HG03432 (cell line): Measurements from ENCODE around the gene NFAM1.

Experiments
- ATAC-seq: cut with Tn5 transposase; IDR thresholded peaks from one replicate; pipeline ENCODE4 v1.9.1; 2021; ENCODE audit warnings: mild to moderate bottlenecking, moderate library complexity; ENCODE audit not compliant: unreplicated experiment

The NFAM1 gene

DNA sequence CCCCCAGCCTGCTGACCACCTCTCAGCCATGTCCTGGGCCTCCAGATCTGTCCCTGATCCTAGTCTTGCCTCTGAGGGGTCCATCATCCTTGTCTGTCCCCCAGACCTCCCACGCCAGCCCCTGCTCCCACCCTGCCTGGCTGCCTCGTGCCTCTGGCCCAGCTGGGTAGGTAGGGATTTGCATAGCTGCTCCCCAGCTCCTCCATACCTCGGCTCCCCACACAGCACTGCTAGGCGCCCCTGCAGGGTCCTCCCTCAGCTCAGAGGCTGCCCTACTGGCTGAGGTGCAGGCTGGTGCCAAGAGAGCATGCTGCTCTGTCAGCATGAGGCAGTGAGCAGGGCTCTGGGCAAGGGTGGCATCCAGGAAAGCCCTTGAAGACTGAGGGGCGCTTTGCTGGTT is 47.7 kb downstream of the NFAM1 start:
- no peak for ATAC-seq

DNA sequence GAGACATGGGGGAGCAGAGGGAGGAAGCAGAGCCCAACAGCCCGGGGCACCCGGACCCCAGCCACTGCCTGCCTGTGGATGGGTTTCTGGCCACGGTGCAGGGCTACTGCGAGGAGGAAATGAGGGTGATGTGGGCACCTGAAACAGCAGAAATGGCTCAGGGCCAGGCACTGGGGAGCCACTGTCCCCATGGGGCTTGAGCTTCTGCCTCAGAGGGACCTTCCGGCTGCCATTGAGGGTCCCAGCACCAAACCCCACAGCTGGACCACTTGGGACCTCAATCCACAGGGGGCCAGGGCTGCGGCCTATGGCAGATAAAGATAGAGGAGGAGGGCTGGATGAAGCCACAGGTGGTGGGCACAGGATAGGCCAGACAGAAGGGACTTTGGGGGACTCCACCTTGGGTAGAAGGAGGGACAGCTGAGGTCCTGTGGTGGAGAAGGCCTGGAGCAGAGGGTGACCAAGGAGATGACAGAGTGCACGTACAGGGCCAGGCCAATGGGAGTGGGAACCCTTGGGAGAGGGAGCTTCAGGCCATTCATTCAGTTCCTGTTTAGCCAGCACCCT is 48.3 kb downstream of the NFAM1 start:
- no peak for ATAC-seq

DNA sequence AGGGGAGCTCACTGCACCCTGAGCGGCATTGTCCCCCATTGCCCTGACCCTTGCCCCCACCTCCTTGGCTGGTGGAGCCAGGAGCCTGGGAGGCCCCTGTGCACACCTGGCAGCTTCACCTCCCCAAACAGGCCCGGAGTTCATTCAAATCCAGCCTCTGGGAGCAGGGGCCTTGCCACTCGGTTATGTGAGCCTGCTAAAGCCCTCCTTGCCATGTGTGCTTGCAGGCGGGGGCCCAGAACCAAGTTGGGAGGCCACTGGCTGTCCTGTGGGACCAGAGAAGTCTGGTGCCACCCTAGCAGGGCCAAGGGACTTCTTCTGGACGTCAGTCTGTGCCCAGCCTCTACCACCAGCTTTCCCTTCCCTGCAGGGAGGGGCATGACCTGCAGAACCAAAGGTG is 48.9 kb downstream of the NFAM1 start:
- ATAC-seq = no peak

DNA sequence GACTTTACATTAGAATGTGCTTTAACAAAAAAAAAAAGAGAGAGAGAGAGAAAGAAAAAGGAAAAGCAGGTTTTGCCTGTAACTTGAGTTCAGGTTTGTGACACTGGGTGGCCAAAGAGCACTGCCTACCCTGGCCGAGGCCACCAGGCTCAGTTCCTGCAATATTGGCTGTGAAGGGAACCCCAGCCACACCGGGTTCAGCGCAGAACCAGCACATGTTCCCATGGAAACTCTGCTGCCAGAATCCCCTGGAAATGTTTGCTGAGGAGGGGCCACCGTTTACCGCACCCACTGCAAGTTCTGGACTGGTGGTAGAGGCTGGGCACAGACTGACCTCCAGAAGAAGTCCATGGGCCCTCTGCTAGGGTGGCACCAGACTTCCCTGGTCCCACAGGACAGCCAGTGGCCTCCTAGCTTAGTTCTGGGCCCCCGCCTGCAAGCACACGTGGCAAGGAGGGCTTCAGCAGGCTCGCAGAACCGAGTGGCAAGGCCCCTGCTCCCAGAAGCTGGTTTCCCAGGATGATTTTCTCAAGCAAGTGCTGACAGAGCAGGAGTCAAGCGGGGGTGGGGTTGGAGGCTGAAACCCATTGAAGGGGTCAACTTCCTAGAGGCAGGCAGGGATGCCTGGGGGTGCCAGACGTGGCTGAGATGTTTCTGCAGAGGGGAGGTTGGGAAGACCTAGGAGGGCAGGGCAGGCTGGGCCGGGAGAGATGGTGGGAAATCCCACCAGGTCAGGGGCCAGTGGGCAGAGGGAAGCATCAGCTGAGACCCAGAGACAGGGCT is 51.2 kb downstream of the NFAM1 start:
- ATAC-seq = no peak

DNA sequence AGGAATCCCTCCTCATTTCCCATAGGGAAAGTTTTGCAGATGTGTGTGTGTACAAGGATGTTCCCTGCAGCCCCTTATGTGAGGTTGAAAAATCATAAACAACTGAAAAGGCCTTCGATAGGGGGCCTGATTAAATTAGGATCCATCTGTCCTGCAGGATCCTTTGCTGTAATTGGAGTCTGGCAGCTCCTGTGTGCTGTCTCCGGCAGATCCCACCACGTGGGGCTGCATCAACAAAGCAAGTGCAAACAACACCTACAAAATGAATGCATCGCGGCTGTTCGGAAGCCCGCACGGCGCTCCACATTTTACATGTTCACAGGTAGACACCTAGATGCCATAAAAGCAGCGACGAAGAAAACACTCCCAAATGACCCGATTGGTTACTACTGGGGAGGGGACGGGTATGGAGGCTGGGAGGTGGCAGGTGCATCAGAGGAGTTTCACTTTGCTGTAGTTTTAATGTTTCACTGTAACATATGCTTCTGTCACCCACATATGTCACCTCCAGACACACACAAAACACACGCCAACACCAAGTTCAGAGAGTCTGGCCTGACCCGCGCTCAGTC is 52.2 kb downstream of the NFAM1 start:
- ATAC-seq = no peak

DNA sequence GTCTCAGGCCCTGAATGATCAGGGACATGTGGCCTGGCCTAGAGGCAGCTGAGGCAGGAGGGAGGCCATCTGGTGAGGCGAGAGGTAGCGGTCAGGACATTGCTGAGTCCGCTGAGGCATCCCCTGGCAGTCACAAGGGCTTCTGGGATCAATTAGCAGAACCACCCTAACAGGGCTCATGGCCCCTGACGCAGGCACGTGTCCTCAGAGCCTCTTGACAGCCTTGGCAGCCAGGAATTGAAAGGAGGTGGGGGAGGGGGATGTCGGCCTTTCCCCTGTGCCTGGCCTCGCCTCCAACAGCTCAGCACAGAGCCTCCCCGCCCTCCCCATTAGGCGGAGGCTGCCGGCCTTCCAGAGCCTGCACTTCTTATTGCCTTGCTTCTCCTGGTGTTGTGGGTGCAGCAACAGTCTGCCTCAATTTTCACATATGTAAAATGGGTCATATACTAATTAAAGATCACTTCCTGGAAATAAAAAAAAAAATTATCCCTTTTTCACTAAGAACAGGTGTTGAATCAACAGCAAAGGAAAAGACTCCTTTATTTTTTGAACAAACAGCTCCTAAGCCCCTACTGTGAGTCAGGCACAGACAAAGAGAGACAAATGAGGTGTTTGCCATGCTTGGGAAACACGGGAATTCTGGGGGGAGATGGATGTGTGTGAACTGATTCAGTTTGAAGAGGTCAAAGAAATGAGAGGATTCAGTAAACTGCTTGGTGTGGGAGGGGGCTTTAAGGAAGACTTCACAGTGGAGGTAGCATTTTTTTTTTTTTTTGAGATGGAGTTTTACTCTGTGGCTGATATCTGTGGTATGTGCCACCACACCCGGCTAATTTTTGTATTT is 55.3 kb downstream of the NFAM1 start:
- ATAC-seq = no peak

DNA sequence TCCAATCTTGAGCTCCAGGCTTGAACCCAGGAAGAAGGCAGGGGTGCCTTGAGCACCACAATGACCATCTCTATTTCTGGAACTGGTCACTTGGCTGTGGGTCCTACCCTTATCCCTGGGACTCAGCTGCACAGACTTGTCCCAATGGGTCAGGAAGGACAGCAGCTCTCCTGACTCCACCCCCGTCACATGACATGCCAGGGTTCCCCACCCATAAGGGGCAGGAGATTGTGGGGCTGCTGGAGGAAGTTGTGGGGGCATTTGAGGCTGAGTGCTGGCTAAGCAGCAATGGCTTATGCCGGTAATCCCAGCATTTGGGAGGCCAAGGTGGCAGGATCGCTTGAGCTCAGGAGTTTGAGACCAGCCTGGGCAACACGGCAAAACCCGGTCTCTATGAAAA is 56.2 kb downstream of the NFAM1 start:
- no peak for ATAC-seq

DNA sequence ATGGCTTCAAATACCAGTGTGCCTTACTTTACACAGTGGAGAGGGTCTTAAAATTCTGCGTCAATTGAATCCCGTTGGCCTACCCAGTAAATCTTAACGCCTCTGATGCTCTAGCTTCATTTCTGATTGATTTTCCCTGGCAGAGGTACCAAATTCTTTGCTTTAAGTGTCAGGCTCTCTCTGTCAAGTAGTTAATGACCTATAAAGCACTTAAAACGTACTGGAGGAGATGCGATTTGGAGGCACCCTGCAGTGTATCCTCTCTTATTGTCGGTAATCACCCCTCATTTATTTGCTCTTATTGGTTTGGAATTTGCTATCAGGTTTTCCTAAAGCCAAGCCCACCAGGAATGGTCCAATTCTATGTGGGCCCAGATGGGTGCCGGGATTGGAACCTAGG is 59.2 kb downstream of the NFAM1 start:
- ATAC-seq = no peak

DNA sequence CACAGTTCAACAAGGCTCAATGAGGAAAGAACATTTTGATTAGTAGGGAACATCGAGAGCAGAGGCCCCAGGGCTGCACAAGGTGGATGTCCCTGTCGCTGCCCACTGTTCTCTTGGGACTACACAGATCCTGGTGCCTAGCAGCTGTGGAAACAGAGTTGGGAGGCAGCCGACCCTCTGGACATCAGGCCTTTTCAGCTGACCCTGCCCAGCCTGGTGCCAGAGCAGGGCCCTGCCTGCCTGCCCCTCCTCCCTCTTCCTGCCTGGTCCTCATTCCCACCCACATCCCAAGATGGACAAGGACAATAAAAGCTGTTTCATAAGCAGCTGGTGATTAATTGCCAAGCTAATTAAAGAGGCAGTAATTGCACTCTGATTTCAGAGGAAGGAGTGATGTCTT is 60.7 kb downstream of the NFAM1 start:
- no peak for ATAC-seq

DNA sequence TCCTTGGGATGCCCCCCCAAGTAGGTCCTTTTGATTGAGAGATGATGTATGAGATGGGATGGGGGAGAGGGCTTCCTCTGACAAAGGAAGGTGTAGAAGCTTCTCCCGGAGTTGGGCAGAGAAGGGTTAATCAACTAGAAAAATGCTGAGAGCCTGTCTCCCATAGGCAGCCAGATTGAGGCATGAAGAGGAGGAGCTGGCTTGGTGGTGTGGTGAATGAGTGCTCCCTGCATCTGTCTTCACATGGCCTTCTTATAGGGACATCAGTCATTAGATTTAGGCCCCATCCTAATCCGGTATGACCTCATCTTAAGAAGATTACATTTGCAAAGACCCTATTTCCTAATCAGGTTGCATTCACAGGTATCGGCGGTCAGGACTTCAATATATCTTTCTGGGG is 61.1 kb downstream of the NFAM1 start:
- no peak for ATAC-seq

DNA sequence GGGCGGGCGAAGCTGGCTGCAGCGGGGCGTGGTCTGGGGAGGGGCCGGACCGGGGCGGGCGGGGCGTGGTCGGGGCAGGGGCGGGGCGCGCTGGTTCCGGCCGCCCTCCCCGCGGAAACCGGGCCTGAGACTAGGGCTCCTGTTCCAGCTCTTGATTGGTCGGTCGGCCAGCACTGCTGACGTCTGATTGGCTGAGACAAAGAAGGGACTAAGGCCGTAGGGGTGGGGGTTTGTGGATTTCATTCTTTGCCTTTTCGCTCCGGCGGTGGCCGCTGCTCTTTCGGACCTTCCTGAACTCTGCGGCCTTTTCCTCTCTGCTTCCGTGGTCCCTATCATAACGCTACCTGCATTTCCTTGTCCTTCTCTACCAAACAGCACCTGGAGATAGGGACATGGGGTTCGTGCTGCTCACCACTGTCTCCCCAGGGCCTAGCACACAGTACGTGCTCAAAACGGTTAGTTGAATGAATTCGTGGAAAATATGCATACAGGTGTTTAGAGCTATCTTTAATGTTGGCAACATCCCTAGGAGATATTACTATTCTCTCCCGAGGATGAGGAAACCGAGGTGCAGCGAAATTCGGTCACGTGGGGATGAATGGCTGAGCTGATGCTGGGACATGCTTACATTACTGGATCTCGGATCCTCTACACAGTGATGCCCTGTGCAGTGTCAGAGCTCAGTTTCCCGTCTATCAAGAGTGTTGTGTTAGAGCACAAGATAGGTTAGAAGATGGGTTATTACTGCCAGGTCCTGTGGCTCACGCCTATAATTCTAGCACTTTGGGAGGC is 62.8 kb downstream of the NFAM1 start:
- ATAC-seq = peak; percentile 87

DNA sequence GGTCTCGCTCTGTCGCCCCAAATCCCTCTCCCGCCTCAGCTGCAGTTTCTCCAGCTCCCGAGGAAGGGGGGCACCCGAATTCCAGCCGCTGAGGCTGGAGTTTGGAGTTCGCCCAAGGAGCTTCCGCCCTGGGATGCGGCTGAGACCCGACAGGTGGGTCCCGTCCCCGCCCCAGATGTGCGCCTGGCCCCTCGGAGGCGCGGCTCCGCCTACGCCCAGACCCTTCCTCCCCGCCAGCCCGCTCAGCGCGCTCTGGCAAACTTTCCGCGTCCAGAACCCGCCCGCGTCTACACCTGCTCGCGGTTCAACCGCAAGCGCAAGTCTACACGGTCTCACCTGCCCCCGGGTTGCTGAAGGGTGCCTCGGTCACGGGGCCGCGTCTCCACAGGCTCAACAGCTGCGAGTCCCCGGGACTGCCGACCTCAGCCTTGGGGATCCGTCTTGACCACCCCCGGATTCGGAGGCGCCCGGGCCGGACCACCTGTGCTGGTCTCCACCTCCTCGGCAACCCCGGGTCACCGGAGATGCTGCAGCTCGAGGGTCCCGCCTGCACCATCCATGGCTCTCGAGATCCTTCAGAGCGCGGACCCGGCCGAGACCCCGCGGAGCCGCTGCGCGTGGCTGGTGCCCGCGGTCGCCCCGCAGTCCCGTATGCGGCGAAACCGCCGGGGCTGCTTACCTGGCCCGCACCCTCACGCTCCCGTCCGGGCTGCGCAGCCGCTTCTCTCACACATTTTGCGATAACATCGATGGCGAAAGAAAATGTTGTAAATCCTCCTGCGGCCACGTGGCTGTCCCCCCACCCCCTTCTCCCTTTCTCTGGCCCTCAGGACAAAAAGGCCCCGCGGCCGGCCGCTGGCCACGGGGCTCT is 63.6 kb downstream of the NFAM1 start:
- ATAC-seq = peak; percentile 16

DNA sequence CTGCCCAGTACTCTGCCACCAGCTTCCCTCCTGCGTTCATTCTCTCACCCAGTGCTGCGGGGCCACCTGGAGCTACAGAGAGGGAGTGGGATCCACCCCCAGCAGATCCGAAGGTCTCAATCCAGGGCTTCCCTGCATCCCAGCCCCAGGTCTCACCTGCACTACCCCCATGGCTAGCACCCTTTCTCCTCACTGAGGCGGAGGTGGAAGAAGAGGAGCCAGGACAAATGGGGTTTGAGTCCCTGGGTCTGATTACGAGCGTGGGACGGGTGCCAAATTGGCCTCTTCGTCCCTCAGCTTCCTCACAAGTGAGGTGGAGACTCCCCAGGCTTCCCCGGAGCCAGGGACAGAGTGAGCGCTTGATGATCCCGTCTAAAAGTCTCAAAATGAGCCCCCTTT is 64.2 kb downstream of the NFAM1 start:
- ATAC-seq = no peak

DNA sequence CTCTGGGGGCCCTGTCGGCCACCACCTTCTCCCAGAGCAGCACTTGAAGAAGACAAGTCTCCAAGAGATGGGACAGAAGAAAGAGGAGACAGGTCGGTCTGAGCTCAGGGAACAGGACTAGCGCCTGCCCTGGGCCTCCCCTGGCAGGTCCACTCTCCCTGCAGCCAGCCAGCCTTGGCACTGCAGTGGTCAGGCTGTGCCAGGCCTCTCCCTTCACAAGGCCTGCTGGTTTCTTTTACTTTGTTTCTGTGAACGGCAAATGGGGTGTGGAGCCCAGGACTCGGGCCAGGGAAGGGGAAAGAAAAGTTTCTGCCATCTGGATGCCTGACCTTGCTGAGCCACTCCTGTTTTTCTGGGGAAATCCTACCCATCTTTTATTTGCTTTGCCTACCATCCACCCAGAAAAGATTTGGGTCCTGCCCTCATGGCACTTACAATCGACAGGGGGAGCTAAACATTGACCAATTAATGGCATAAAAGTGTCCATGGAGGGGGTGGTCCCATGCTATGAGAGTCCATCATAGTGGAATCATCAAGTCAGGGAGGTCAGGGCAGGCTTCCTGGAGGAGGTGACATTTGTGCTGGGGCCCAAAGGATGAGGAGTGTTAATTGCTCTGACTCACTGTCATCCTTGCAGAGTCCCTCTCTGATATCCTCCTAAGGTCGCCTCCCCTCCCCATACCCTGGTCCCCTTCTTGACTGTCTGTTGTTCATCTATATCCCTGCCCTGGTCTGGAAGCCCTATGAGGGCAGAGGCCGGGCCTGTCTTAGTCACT is 65.2 kb downstream of the NFAM1 start:
- no peak for ATAC-seq

DNA sequence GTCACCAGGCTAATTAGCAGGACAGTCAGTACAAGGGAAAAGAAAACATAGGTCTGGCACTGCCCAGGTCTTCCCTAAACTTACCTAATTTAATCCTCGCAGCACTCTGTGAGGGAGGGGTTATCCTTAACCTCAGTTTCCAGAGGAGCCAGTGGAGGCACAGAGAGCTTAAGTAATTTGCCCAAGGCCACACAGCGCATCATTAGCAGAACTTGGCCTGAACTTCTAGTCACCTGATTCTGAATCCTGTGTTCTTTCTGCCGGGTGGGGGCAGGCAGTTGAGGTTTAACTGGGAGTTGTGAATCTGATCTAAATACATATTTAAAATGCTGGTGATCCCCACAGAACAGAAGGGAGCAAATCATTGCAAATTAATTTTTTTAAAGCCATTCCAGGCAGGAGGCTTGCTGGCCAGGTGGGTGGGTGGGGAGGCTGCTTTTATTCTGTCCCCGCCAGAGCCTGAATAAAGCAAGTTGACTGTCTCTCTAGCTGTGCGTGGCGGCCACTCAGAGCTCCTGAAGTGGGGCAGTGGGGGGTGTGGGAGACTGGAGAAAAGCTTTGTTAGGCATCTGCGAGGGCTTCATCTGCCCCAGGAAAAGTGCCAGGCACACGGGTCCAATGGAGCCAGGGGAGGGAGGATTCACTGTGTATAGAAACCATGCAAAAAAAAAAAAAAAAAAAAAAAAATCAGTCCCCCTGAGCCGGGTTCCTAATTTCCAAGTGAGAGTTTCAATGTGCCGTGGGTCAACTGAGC is 66.1 kb downstream of the NFAM1 start:
- no peak for ATAC-seq

DNA sequence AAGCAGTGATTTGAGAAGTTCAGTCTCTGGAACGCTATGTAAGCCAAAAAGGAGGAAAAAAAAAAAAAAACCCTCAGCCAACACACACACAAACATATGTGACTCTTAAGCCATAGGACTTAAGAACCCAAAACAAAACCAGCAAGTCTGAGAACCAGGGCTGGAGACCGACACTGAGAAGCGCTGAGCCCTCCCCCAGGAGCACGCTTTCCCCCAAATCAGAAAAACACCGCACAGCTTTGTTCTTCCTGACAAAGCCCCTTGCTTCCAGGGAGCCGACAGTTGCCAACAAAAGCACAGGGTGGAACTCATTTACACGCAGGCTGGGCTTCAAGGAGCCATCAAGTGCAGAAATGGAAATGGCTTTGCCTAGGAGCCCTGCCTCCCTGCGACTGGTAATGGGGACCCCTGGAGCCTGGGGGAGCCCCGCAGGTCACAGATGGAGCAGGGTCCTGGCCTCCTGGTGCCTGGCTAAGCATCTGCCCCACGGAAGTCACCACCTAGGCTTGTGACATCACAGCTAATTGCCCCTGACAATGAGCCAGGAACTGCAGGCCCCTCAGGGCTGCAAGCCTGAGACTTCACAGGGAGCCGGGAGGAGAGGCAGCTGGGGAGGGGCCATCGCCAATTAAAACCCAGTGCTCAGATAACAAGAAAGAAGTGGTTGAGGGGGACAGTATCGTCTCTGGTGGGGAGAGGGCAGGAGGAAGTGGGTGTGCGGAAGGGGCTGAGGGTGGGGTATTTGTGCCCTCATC is 66.9 kb downstream of the NFAM1 start:
- ATAC-seq = no peak

DNA sequence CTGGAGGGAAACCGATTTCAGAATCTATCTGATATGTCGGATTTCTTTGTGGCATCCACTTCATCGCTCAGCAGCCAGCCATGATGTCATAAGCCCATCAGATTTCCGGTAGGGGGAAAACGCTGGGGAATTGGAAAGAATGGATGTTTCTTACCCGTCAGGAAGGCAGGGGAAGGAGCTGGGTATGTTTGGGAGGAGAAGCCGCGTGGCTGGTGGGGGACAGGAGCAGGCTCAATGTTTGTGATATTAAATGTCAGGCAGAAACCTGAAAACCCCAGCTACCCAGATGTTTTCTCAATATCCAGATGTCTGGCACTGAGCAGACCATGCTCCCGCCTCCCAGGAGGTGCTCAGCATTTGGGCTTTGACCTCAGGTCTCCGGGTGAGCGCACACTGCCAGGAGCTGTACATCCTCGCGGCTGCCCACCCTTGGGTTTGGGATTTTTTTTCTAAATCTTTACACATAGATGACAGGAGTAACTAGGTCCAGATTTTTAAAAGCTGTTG is 67.5 kb downstream of the NFAM1 start:
- ATAC-seq = no peak
